Tracheal epithelial cell (primary cell): ENCODE measurements around the gene ARHGDIA. TPM values are rescaled to one million over a fixed set of nuclear protein-coding genes. Genes with fewer than 3 reads are reported as not detected.

Experiments used
- total RNA-seq: library from RNA; depleted of rRNA; stranded (reverse); fragments of >200 nt; gene quantifications from 2 replicates; pipeline ENCODE4 v1.2.1, GENCODE V29; 2014

The ARHGDIA gene
- total RNA-seq = 124 and 148 TPM in 2 replicates

GRCh38 chr17:81870981-81871386, at the start of gene ARHGDIA:
Gene ARHGDIA (minus strand): TSS chr17:81871337. CDS start chr17:81869930, 1,407 bp downstream.

GRCh38 chr17:81917565-81918332, 46.6 kb upstream of the ARHGDIA start, which contains the start of gene SIRT7:
Gene SIRT7 (minus strand): TSS chr17:81918176. CDS start chr17:81918131, 45 bp downstream.

GRCh38 chr17:81911277-81911961, 40.3 kb upstream of the ARHGDIA start, which contains the start of gene PCYT2:
Gene PCYT2 (minus strand): TSS chr17:81911399. CDS start chr17:81911355, 44 bp downstream.

GRCh38 chr17:81902023-81902652, 31.0 kb upstream of the ARHGDIA start, which contains the start of gene NPB:
Gene NPB (plus strand): TSS chr17:81902238. CDS start chr17:81902278, 40 bp downstream.

GRCh38 chr17:81859906-81860755, 11.0 kb downstream of the ARHGDIA start, which contains the start of gene P4HB:
Gene P4HB (minus strand): TSS chr17:81860535. CDS start chr17:81860471, 64 bp downstream.

GRCh38 chr17:81834831-81835267, 36.3 kb downstream of the ARHGDIA start, which contains the start of gene PPP1R27:
Gene PPP1R27 (minus strand): TSS chr17:81835050. CDS start chr17:81834953, 97 bp downstream.

GRCh38 chr17:81833160-81833920, 37.8 kb downstream of the ARHGDIA start, which contains the start of gene MCRIP1:
Gene MCRIP1 (minus strand): TSS chr17:81833291. CDS start chr17:81824506, 8,785 bp downstream.

Other genes with a start within 250 kb of the ARHGDIA start
- 44.3 and 48.9 TPM in 2 replicates for gene NPLOC4, start 234.2 kb downstream of the ARHGDIA start, total RNA-seq
- 0.21 and 0.48 TPM in 2 replicates for gene TSPAN10, start 234.1 kb downstream of the ARHGDIA start, total RNA-seq
- 0.72 TPM in 1 of 2 replicates, not detected in the other for gene PDE6G, start 214.8 kb downstream of the ARHGDIA start, total RNA-seq
- gene OXLD1, start 204.7 kb downstream of the ARHGDIA start, total RNA-seq = 57.8 and 61.0 TPM in 2 replicates
- 5.8 and 8.7 TPM in 2 replicates for gene CCDC137, start 204.6 kb downstream of the ARHGDIA start, total RNA-seq
- gene ARL16, start 187.5 kb downstream of the ARHGDIA start, total RNA-seq = 21.7 and 27.2 TPM in 2 replicates
- gene HGS, start 187.3 kb downstream of the ARHGDIA start, total RNA-seq = 91.4 and 114 TPM in 2 replicates
- gene MRPL12, start 168.0 kb downstream of the ARHGDIA start, total RNA-seq = 6.3 and 9.8 TPM in 2 replicates
- 27.9 and 34.5 TPM in 2 replicates for gene SLC25A10, start 159.1 kb downstream of the ARHGDIA start, total RNA-seq
- gene GCGR, start 67.2 kb downstream of the ARHGDIA start, total RNA-seq = not detected in 2 replicates
- 31.5 and 63.1 TPM in 2 replicates for gene MCRIP1, start 38.0 kb downstream of the ARHGDIA start, total RNA-seq
- not detected in 2 replicates for gene PPP1R27, start 36.3 kb downstream of the ARHGDIA start, total RNA-seq
- 624 and 855 TPM in 2 replicates for gene P4HB, start 10.8 kb downstream of the ARHGDIA start, total RNA-seq
- gene ALYREF, start 20.2 kb upstream of the ARHGDIA start, total RNA-seq = 61.4 and 116 TPM in 2 replicates
- 130 and 132 TPM in 2 replicates for gene ANAPC11, start 20.4 kb upstream of the ARHGDIA start, total RNA-seq
- 1.9 and 2.6 TPM in 2 replicates for gene NPB, start 30.9 kb upstream of the ARHGDIA start, total RNA-seq
- 24.3 and 34.5 TPM in 2 replicates for gene PCYT2, start 40.1 kb upstream of the ARHGDIA start, total RNA-seq
- 26.9 and 29.9 TPM in 2 replicates for gene SIRT7, start 46.8 kb upstream of the ARHGDIA start, total RNA-seq
- gene MAFG, start 56.4 kb upstream of the ARHGDIA start, total RNA-seq = 16.9 and 22.2 TPM in 2 replicates
- 126 and 176 TPM in 2 replicates for gene PYCR1, start 66.0 kb upstream of the ARHGDIA start, total RNA-seq
- gene MYADML2, start 75.9 kb upstream of the ARHGDIA start, total RNA-seq = not detected in 2 replicates
- gene NOTUM, start 89.8 kb upstream of the ARHGDIA start, total RNA-seq = not detected in 2 replicates
- 16.1 and 23.4 TPM in 2 replicates for gene ASPSCR1, start 106.3 kb upstream of the ARHGDIA start, total RNA-seq
- 28.2 and 45.0 TPM in 2 replicates for gene CENPX, start 151.5 kb upstream of the ARHGDIA start, total RNA-seq
- gene LRRC45, start 152.0 kb upstream of the ARHGDIA start, total RNA-seq = 12.3 and 13.9 TPM in 2 replicates
- gene RAC3, start 160.3 kb upstream of the ARHGDIA start, total RNA-seq = 14.3 and 40.7 TPM in 2 replicates
- 82.7 and 109 TPM in 2 replicates for gene DCXR, start 166.4 kb upstream of the ARHGDIA start, total RNA-seq
- 36.1 and 37.5 TPM in 2 replicates for gene RFNG, start 180.5 kb upstream of the ARHGDIA start, total RNA-seq
- 81.8 and 87.5 TPM in 2 replicates for gene GPS1, start 180.6 kb upstream of the ARHGDIA start, total RNA-seq
- gene DUS1L, start 194.5 kb upstream of the ARHGDIA start, total RNA-seq = 113 and 146 TPM in 2 replicates
- 96.9 and 142 TPM in 2 replicates for gene FASN, start 226.9 kb upstream of the ARHGDIA start, total RNA-seq